Urinary bladder (tissue), 4 donors: Measurements from ENCODE around the gene PPA2. TPM values are rescaled to one million over a fixed set of nuclear protein-coding genes. Genes with fewer than 3 reads are reported as not detected.

Experiments used
- DNase-seq: peaks from one replicate; pipeline ENCODE4 v3.0.0-alpha.2; 2015; ENCODE audit errors: extremely low spot score
- H3K27ac ChIP-seq: one replicate; pipeline ENCODE4 v1.5.1; 2013; ENCODE audit warnings: low read depth, mild to moderate bottlenecking, moderate library complexity
- H3K36me3 ChIP-seq: one replicate; pipeline ENCODE4 v1.6.1; 2013; ENCODE audit warnings: mild to moderate bottlenecking, moderate library complexity; ENCODE audit not compliant: insufficient read depth
- H3K4me1 ChIP-seq: one replicate; pipeline ENCODE4 v1.6.1; 2013; ENCODE audit warnings: mild to moderate bottlenecking, moderate library complexity; ENCODE audit not compliant: insufficient read depth
- H3K4me3 ChIP-seq: one replicate; pipeline ENCODE4 v1.5.1; 2013; ENCODE audit warnings: low read depth, low read length
- WGBS: extraction: QIAGEN DNeasy Blood & Tissue Kit; methylation state at CpG from one replicate; pipeline ENCODE4 v1.1.7; 2013; 5-methylcytosine and 5-hydroxymethylcytosine counted together
- polyA plus RNA-seq: library from polyadenylated mRNA; stranded (reverse); fragments of 200-250 nt; gene quantifications from one replicate; pipeline ENCODE4 v1.2.3, GENCODE V29; 2013
- total RNA-seq: library from RNA; depleted of rRNA; stranded (reverse); fragments of >200 nt; gene quantifications from one replicate; pipeline ENCODE4 v1.2.3, GENCODE V29; 2014
- donor health status: healthy with polysubstance abuse.
- donor health status: healthy.

Gene PPA2
- total RNA-seq, result 124 TPM
- 69.9 TPM for polyA plus RNA-seq

- Histone ChIP-seq H3K36me3 (no peaks in the 10 kb centered on the region), H3K4me3 (peak within 1 kb of the TSS; percentile 75), H3K27ac (peak within 1 kb of the TSS; percentile 98), H3K4me1 (no peaks in the 10 kb centered on the region)
- peak; percentile 71 for DNase-seq
- WGBS, result under 1% methylated on average over 72 of the region's 72 CpGs
Observed at GRCh38 chr4:105473324-105474098, at the start of gene PPA2. Gene PPA2, minus strand, starts transcription at chr4:105474062. Its CDS starts 12 bp downstream, at chr4:105474050.

DNA sequence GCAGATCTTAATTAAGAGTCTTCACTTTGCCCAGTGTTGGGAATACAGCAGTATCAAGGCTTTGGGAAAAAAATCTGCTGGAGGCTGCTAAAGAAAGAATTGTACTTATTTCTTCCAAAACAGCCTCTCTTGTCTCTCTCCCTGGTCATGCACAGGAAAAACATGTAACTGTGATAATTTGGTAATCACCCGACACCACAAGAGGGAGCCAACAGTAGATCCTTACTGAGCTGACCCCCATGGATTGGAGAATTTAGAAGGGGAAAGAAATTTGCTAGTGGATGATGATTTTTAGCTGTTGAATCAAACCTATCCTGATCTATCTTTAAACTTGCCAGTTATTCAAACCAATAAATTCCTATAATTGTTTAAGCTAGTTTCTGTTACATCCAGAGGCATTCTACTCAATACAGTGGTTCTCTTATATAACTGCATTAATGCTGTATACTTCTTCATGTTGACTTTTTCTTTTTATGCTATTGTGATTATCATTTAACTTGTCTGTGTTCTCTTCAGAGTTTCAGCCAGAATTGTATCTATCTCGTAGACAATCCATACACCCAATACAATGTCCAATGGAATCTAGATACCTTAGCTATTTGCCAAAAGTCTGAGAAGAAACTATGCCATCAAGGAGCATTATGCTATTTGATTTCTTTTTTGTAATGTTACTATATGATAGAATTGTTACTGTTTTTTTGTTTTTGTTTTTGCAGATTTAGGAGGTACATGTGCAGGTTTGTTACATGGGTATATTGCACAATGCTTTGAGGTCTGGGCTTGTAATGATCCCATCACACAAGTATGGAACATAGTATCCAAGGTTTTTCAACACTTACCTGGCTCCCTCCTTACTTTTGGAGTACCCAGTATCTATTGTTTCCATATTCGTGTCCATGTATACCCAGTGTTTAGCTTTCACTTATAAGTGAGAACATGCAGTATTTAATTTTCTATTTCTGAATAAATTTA, 47.2 kb upstream of the PPA2 start:
- 18% methylated on average over 3 of the region's 3 CpGs for WGBS
- Histone ChIP-seq H3K4me1 (no peaks in the 10 kb centered on the region), H3K36me3 (no peaks in the 10 kb centered on the region)

DNA sequence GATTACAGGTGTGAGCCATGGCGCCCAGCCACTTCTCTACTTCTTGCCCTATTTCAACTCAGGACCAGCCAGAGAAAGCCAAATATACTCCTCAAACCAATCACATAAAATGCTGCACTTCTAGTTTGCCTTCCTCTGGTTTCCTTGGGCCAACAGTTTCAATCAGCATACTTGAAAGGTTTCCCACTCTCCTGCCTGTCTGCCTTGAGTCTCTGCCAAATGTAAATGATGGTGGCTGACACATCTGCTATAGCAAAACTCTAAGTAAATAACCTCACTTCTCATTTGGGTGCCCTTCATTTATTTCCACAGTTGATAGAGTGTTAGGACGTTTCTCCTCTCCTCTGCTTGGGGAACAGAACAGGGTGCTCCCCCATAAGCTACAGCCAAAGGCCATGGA, 36.4 kb upstream of the PPA2 start:
- no peak overlapping the region for H3K4me3 ChIP-seq
- H3K36me3 ChIP-seq, result no peaks in the 10 kb centered on the region
- no peak for DNase-seq
- H3K27ac ChIP-seq, result no peak overlapping the region
- 70% methylated on average over 2 of the region's 2 CpGs for WGBS
- H3K4me1 ChIP-seq, result no peaks in the 10 kb centered on the region

More for the DNA sequence above, 47.2 kb upstream of the PPA2 start:
- H3K27ac ChIP-seq, result no peak overlapping the region
- no peak overlapping the region for H3K4me3 ChIP-seq
- no peak for DNase-seq

DNA sequence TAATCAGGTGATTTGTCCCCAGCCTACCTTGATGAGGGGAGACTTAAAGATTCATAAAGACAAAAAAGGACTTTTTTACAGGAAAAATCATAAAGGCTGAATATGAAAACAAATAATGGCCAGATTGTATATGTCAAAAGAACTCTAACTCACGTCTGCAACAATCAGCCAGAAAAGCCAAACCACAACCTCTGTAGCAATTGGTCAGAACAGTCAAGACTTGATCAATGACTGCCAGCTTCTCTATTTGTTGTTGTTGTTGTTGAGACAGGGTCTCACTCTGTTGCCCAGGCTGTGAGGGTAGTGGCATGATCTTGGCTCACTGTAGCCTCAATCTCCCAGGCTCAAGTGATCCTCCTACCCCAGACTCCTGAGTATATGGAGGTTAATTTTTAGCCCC, 35.9 kb upstream of the PPA2 start:
- DNase-seq, result no peak
- no peaks in the 10 kb centered on the region for H3K4me1 ChIP-seq
- H3K4me3 ChIP-seq, result no peak overlapping the region
- WGBS, result 47% methylated on average over 1 of the region's 1 CpG
- H3K36me3 ChIP-seq, result no peaks in the 10 kb centered on the region
- H3K27ac ChIP-seq, result no peak overlapping the region

- WGBS, result 52% methylated on average over 1 of the region's 1 CpG
- no peaks in the 10 kb centered on the region for H3K4me1 ChIP-seq
- H3K36me3 ChIP-seq, result no peaks in the 10 kb centered on the region
- H3K27ac ChIP-seq, result no peak overlapping the region
- no peak for DNase-seq
- no peak overlapping the region for H3K4me3 ChIP-seq
Observed at GRCh38 chr4:105509291-105509690, 35.4 kb upstream of the PPA2 start.

DNA sequence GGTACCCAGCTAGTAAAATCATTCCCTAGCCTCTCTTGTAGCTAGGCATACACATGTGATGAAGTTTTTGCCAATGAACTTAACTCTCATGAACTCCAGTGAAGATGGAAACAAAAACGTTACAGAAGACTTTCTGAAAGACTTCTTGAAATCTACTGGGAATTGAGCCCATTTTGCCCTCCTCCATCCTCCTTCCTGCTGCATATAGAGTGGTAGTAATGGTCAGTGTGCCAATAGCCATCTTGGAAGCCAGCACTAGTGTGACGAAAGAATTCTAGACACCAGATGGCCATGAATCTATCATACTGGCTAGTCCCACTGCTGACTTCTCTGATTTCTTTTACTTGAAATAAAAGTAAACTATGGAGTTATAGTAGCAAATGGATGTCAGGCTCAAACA, 30.9 kb upstream of the PPA2 start:
- Histone ChIP-seq H3K4me1 (no peaks in the 10 kb centered on the region), H3K4me3 (no peak overlapping the region), H3K36me3 (no peaks in the 10 kb centered on the region), H3K27ac (no peak overlapping the region)
- 38% methylated on average over 2 of the region's 2 CpGs for WGBS
- no peak for DNase-seq

- DNase-seq, result no peak
- H3K36me3 ChIP-seq, result no peaks in the 10 kb centered on the region
- no peak overlapping the region for H3K27ac ChIP-seq
- no peaks in the 10 kb centered on the region for H3K4me1 ChIP-seq
- WGBS, result 84% methylated on average over 2 of the region's 2 CpGs
- H3K4me3 ChIP-seq, result no peak overlapping the region
Observed at GRCh38 chr4:105503484-105503883, 29.6 kb upstream of the PPA2 start.

DNA sequence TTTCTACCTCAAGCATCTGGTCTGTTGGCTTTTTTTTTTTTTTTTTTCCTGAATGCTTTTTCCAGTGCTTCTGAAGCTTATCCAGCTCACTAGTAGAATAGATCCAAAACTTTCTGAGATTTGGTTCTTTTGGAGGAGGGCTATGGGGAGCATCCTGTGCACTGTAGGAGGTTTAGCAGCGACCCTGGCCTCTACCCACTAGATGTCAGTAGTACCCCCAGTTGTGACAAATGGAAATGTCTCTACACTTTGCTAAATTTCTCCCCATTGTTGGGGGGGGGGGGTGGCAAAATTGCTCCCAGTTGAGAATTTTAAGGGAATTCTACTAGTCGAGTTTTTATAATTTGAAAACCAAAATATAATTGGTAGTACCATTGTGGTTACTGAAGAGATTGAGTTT, 23.0 kb upstream of the PPA2 start:
- Histone ChIP-seq H3K4me3 (no peak overlapping the region), H3K4me1 (no peaks in the 10 kb centered on the region), H3K36me3 (no peaks in the 10 kb centered on the region), H3K27ac (no peak overlapping the region)
- WGBS, result 31% methylated on average over 2 of the region's 2 CpGs
- no peak for DNase-seq

GRCh38 chr4:105495667-105496066, 21.8 kb upstream of the PPA2 start:
- WGBS, result 65% methylated on average over 3 of the region's 3 CpGs
- H3K4me3 ChIP-seq, result no peak overlapping the region

GRCh38 chr4:105490523-105490922, 16.7 kb upstream of the PPA2 start:
- Histone ChIP-seq H3K36me3 (no peaks in the 10 kb centered on the region), H3K4me1 (no peaks in the 10 kb centered on the region), H3K27ac (no peak overlapping the region), H3K4me3 (no peak overlapping the region)
- WGBS, result 70% methylated on average over 1 of the region's 1 CpG
- no peak for DNase-seq

More at GRCh38 chr4:105495667-105496066, 21.8 kb upstream of the PPA2 start:
- Histone ChIP-seq H3K4me1 (no peaks in the 10 kb centered on the region), H3K27ac (no peak overlapping the region), H3K36me3 (no peaks in the 10 kb centered on the region)
- no peak for DNase-seq

GRCh38 chr4:105483840-105484239, 10.0 kb upstream of the PPA2 start:
- H3K4me3 ChIP-seq, result no peak overlapping the region
- WGBS, result 88% methylated on average over 3 of the region's 3 CpGs
- H3K36me3 ChIP-seq, result no peaks in the 10 kb centered on the region
- no peak for DNase-seq
- H3K4me1 ChIP-seq, result no peaks in the 10 kb centered on the region
- H3K27ac ChIP-seq, result no peak overlapping the region

GRCh38 chr4:105474099-105474518, 247 bp upstream of the PPA2 start:
- Histone ChIP-seq H3K4me3 (peak overlapping the region; percentile 75), H3K36me3 (no peaks in the 10 kb centered on the region), H3K27ac (peak overlapping the region; percentile 98), H3K4me1 (no peaks in the 10 kb centered on the region)
- peak; percentile 67 for DNase-seq
- 8% methylated on average over 23 of the region's 23 CpGs for WGBS

DNA sequence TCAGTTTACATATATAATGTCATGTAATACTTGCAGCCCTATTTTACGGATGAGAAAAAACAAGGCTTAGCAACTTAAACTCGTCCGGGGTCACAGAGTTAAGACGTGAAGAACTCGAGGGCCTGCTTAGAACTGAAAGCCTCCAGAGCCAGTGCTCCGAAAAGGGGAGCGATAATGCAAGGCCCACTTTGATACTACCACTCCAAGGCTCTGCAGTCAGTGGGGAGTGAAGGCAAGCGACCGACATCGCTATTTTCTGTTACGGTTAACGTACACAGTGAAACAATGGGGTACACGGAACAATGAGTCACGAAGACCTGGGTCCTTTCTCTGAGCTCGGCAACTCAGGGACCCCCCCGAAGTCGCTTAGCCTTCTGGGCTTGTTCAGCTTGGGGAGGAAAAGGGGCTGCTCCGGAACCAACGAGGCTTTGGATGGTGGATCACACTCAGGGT, 965 bp downstream of the PPA2 start:
- H3K36me3 ChIP-seq, result no peaks in the 10 kb centered on the region
- H3K27ac ChIP-seq, result peak overlapping the region; percentile 98
- no peaks in the 10 kb centered on the region for H3K4me1 ChIP-seq
- H3K4me3 ChIP-seq, result peak overlapping the region; percentile 75
- DNase-seq, result peak; percentile 64
- 4% methylated on average over 19 of the region's 19 CpGs for WGBS
